Lower leg skin (tissue), 4 donors: Measurements from ENCODE around the gene KCTD16. TPM values are rescaled to one million over a fixed set of nuclear protein-coding genes. Genes with fewer than 3 reads are reported as not detected.

Experiments
- DNase-seq, 2 donors: peaks; one replicate each; pipeline ENCODE4 v3.0.0-alpha.2; 2019; ENCODE audit warnings: low spot score in 2 of 2
- H3K4me3 ChIP-seq: fragments of 200-600 bp; sonication (generic); 2 replicates; pipeline ENCODE4 v1.5.1; 2017; ENCODE audit warnings: mild to moderate bottlenecking, low read depth; ENCODE audit not compliant: poor library complexity, severe bottlenecking
- CTCF ChIP-seq, 3 donors: fragments of 450-650 bp; IDR thresholded peaks; one replicate each; pipeline ENCODE4 v1.5.1; 2016; ENCODE audit warnings: antibody characterized with exemption in 3 of 3, mild to moderate bottlenecking in 3 of 3, moderate library complexity in 2 of 3
- POLR2A ChIP-seq, 2 donors: fragments of 450-650 bp; IDR thresholded peaks; one replicate each; pipeline ENCODE4 v1.6.1; 2016 to 2017; ENCODE audit warnings: antibody characterized with exemption in 2 of 2, mild to moderate bottlenecking in 1 of 2, moderate library complexity in 1 of 2
- whole genome bisulfite sequencing, 2 donors: methylation state at CpG; one replicate each; pipeline ENCODE4 v1.1.5; 2018; 5-methylcytosine and 5-hydroxymethylcytosine counted together
- intact Hi-C: fragments of 100-400 bp; cut with DNase I; formaldehyde crosslinking; loops from one replicate; pipeline ENCODE4 v1.15.0; 2023; ENCODE audit warnings: low total_unique reads
- total RNA-seq, 4 donors: library from RNA; depleted of rRNA; stranded (reverse); fragments of >200 nt; gene quantifications; one replicate each; pipeline ENCODE4 v1.1.0, GENCODE V29; 2016

KCTD16 gene
- total RNA-seq, 4 donors from 2014 or later, result not detected

DNA sequence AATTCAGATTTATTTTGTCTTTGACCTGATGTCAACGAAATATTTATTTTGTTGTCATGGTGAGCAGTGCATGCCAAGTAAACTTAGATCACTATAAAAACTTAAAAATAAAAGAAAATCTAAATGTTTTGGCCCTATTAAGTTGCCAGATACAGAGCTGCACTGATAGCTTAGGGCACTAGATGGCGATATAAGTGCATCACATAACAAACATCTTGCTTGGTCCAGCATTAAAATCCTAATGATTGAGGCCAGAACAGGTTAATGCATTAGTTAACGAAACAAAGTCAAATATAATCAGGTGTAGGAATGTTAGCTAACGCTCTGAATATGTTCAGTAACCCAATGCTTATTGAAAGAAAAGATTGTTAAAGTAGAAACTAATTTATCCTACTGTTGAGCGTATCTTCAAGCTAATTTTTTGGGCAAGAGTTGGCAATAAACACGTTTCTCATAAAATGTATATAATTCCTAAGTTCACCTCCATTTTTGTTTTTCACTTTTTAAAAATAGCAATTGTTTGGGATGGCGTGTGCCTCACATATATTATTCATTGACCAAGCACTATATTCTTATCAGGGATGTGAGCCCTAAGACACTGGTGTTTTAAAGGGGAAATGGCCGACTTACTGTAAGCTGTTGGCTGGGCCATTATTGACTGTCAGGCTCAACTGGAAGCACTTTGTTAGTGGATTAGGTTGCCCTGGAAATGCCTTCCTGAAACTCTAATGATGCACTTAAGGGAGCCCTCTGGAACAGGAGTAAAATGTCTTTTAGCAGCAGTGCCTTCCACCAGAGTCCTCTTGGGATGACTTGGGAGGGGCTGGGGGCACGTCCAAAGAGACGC is 33.3 kb downstream of the KCTD16 start:
- WGBS, 2 donors, result 33 to 37% methylated on average over 10 of the region's 10 CpGs
- peak in 1 of 2 donors; percentile 39 for DNase-seq
- intact Hi-C loops, result no loop called here
- TF ChIP-seq CTCF (IDR thresholded peaks at IDR 0.05), result no peak
- TF ChIP-seq POLR2A (IDR thresholded peaks at IDR 0.05), result no peak
- H3K4me3 ChIP-seq, result no peak overlapping the region

- peak in 1 of 2 donors; percentile 84 for DNase-seq
- intact Hi-C loops, result no loop called here
- WGBS, 2 donors, result 1% methylated on average over 28 of the region's 31 CpGs
- H3K4me3 ChIP-seq, result no peak overlapping the region
- TF ChIP-seq POLR2A (IDR thresholded peaks at IDR 0.05), result no peak
- no peak for TF ChIP-seq CTCF (IDR thresholded peaks at IDR 0.05)
Measured at GRCh38 chr5:144205141-144205551, 34.5 kb downstream of the KCTD16 start.

- no peak for TF ChIP-seq CTCF (IDR thresholded peaks at IDR 0.05)
- no peak for TF ChIP-seq POLR2A (IDR thresholded peaks at IDR 0.05)
- DNase-seq, result no peak
- intact Hi-C loops, result no loop called here
- WGBS, 2 donors, result 45 to 60% methylated on average over 2 of the region's 2 CpGs
- H3K4me3 ChIP-seq, result no peak overlapping the region
Measured at GRCh38 chr5:144206141-144206540, 35.5 kb downstream of the KCTD16 start.

DNA sequence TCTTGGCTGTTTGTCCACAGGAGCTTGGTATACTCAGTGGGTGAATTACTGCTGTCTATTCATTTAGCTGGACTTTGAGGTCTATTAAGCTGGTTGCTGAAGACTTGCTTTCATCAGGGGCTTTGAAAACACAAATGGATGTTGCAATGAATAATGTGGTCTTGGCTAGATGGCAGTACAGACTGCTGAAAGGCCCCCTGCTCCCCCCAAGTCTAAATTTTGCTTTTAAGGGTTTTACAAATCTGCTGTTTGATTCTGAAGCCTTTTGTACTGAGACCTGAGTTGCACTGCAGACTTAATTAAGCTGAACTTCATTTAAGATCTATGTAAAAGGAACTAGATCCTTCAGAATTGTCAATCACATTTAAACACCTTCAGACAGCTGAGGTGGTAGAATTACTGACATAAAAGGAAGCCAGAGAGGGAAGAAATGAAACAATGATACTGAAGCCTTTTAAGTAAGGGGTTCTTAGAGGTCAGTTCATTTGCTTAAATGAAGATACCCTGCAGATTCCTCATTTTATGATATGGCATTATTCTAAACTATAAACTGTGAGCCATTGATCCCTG is 37.3 kb downstream of the KCTD16 start:
- intact Hi-C loops, result no loop called here
- H3K4me3 ChIP-seq, result no peak overlapping the region
- TF ChIP-seq CTCF (IDR thresholded peaks at IDR 0.05) (no peak), POLR2A (IDR thresholded peaks at IDR 0.05) (no peak)
- no peak for DNase-seq

DNA sequence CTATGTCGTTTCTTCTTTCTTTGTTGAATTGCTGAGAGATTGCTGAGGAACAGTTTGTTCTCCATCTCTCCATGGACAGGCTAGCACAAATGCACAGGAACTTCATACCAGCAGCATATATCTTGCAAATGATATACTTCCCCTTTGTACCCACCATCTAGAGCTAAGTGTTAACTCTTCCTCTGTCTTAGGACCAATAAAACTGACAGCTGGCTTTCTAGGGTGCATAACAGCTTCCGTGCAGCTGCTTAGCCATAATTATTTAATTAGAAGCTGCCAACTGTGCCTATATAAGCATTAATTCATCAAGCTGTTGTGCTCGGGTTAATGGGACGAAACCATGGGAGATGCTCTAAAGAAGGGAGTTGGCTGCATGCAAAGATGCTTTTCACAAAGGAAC is 38.7 kb downstream of the KCTD16 start:
- intact Hi-C loops, result no loop called here
- WGBS, 2 donors, result 64 to 65% methylated on average over 4 of the region's 4 CpGs
- H3K4me3 ChIP-seq, result no peak overlapping the region

DNA sequence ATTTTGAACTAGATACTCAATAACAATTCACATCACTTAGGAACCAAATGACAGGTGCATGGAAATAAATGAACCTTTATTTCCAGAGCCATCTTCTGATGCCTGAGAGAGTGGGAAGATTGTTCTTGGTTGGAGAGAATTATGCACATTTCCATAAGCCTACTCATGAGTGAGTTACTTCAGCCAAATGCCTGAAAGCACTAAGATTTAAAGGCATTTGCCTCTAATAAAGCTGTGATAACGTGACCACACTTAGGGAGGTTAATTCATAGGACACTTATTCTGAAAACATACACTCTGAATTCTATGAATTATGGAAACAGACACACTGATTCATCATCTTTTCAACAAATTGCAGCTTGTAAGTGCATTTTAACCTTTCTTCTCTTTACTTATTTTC is 40.0 kb downstream of the KCTD16 start:
- WGBS, 2 donors, result 32 to 42% methylated on average over 1 of the region's 1 CpG
- intact Hi-C loops, result no loop called here
- H3K4me3 ChIP-seq, result no peak overlapping the region
- DNase-seq, result no peak
- TF ChIP-seq POLR2A (IDR thresholded peaks at IDR 0.05), result no peak
- TF ChIP-seq CTCF (IDR thresholded peaks at IDR 0.05), result no peak

More for the DNA sequence above, 38.7 kb downstream of the KCTD16 start:
- TF ChIP-seq POLR2A (IDR thresholded peaks at IDR 0.05), result no peak
- DNase-seq, result no peak
